Measurements from ENCODE around the gene POM121L2. TPM values are rescaled to one million over a fixed set of nuclear protein-coding genes. Genes with fewer than 3 reads are reported as not detected.
A peak's percentile ranks its signal among the peaks of the same experiment; 100 is the strongest.

The POM121L2 gene
- total and polyA plus RNA-seq, 9 of the 15 experiments (the other 6 are each of a cell fraction or from before 2014, with no cell fraction given) = 0.23 to 0.45 TPM; not detected in 7

DNA sequence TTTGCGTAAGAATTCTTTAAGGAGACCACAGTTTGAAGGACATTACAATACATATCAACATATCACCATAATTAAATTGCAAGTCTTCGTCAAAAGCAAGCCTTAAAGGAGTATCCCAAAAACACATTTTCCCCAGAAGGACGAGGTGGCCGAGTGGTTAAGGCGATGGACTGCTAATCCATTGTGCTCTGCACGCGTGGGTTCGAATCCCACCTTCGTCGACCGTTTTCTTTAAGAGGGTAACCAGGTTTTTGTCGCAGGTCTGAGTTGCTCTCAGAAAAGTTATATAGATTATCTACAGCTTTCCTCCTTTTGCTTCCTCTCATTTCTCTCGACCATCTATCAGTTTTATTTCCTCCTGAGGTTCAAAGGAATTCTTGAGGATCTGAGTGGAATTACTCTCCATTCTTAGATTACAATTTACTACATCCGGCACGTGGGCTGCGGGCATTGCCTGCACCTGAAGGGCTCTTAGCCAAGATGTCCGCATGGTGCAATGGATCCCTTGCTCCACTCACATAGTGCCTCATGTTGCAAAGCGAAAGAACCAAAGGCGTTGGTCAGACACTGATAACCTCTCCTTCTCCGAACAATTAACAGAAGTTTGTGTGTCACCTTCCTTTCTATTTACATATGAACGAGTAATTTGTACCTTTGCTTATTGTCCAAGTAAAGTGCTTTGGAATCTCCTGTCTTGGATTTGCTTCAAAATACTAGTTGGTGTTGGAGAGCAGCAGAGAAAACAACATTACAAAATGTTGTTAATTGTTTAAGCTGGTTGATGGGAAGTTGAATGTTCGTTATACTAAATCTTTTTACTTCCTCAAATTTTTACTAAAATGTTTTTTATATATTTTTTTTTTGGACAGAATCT is 14.0 kb downstream of the POM121L2 start (continued):
- TF ChIP-seq JUN (IDR thresholded peaks at IDR 0.05; ENCODE audit: borderline replicate concordance, low read depth, low read length) = 0 out of 2 replicates have a peak, but pooled peaks have one; percentile 12
- TF ChIP-seq JUN (CRISPR knock-in tag; IDR thresholded peaks at IDR 0.05; ENCODE audit: borderline replicate concordance) = peak; percentile 83; the same call in 1 of the 2 replicates
- no peak for TF ChIP-seq NELFE (IDR thresholded peaks at IDR 0.05; ENCODE audit: insufficient read depth, insufficient read length)
- TF ChIP-seq, protein P1, sequence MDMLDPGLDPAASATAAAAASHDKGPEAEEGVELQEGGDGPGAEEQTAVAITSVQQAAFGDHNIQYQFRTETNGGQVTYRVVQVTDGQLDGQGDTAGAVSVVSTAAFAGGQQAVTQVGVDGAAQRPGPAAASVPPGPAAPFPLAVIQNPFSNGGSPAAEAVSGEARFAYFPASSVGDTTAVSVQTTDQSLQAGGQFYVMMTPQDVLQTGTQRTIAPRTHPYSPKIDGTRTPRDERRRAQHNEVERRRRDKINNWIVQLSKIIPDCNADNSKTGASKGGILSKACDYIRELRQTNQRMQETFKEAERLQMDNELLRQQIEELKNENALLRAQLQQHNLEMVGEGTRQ (CRISPR knock-in tag; IDR thresholded peaks at IDR 0.05) = peak; percentile 75
- no peak for TF ChIP-seq RBM22 (IDR thresholded peaks at IDR 0.05; ENCODE audit: low read depth, low read length, poor library complexity, severe bottlenecking)
- TF ChIP-seq YBX1 (IDR thresholded peaks at IDR 0.05) = no peak
- TF ChIP-seq ZFPM2 (CRISPR knock-in tag; IDR thresholded peaks at IDR 0.05) = no peak
- no peak for TF ChIP-seq NR2C1 (IDR thresholded peaks at IDR 0.05)
- no peak for TF ChIP-seq NR2C1 (tag; IDR thresholded peaks at IDR 0.05)
- TF ChIP-seq ZC3H4 (CRISPR knock-in tag; IDR thresholded peaks at IDR 0.05; ENCODE audit: borderline replicate concordance) = no peak
- no peak for TF ChIP-seq MTF1 (CRISPR knock-in tag; IDR thresholded peaks at IDR 0.05; ENCODE audit: borderline replicate concordance)
- TF ChIP-seq, protein P2, sequence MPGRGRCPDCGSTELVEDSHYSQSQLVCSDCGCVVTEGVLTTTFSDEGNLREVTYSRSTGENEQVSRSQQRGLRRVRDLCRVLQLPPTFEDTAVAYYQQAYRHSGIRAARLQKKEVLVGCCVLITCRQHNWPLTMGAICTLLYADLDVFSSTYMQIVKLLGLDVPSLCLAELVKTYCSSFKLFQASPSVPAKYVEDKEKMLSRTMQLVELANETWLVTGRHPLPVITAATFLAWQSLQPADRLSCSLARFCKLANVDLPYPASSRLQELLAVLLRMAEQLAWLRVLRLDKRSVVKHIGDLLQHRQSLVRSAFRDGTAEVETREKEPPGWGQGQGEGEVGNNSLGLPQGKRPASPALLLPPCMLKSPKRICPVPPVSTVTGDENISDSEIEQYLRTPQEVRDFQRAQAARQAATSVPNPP (IDR thresholded peaks at IDR 0.05; ENCODE audit: borderline replicate concordance, insufficient read depth, insufficient read length) = no peak
- no peak for TF ChIP-seq ZSCAN32 (CRISPR knock-in tag; IDR thresholded peaks at IDR 0.05)
- TF ChIP-seq ZNF347 (CRISPR knock-in tag; IDR thresholded peaks at IDR 0.05; ENCODE audit: low read depth) = no peak
- peak; percentile 63; the same call in 1 of the 2 replicates for TF ChIP-seq ZEB2 (IDR thresholded peaks at IDR 0.05)
- TF ChIP-seq CAMTA2 (CRISPR knock-in tag; conservative IDR thresholded peaks at IDR 0.05) = no peak
- TF ChIP-seq RBM25 (IDR thresholded peaks at IDR 0.05; ENCODE audit: low read depth, low read length, severe bottlenecking) = no peak
- TF ChIP-seq NEUROD1 (IDR thresholded peaks at IDR 0.05; ENCODE audit: borderline replicate concordance, low read depth, low read length, partially characterized antibody) = no peak
- TF ChIP-seq, protein P3, sequence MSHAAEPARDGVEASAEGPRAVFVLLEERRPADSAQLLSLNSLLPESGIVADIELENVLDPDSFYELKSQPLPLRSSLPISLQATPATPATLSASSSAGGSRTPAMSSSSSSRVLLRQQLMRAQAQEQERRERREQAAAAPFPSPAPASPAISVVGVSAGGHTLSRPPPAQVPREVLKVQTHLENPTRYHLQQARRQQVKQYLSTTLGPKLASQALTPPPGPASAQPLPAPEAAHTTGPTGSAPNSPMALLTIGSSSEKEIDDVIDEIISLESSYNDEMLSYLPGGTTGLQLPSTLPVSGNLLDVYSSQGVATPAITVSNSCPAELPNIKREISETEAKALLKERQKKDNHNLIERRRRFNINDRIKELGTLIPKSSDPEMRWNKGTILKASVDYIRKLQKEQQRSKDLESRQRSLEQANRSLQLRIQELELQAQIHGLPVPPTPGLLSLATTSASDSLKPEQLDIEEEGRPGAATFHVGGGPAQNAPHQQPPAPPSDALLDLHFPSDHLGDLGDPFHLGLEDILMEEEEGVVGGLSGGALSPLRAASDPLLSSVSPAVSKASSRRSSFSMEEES (CRISPR knock-in tag; IDR thresholded peaks at IDR 0.05) = no peak
- peak; percentile 62 for TF ChIP-seq SMARCA5 (IDR thresholded peaks at IDR 0.05)
- no peak for TF ChIP-seq EWSR1 (IDR thresholded peaks at IDR 0.05; ENCODE audit: borderline replicate concordance, low read depth, partially characterized antibody)
- TF ChIP-seq KLF1 (tag; IDR thresholded peaks at IDR 0.05) = peak; percentile 24
- peak; percentile 59 to 93 (median 73) for TF ChIP-seq YY1 (IDR thresholded peaks at IDR 0.05; ENCODE audit: borderline replicate concordance in 1 of 3, control insufficient read depth in 1 of 3, extremely low read depth in 1 of 3, insufficient read depth in 3 of 3, insufficient read length in 1 of 3, insufficient replicate concordance in 2 of 3, low read depth in 1 of 3, low read length in 2 of 3)
- peak; percentile 10; the same call in 1 of the 2 replicates for TF ChIP-seq ESRRA (IDR thresholded peaks at IDR 0.05; ENCODE audit: borderline replicate concordance, low read depth)
- no peak for TF ChIP-seq ZNF212 (CRISPR knock-in tag; IDR thresholded peaks at IDR 0.05)
- TF ChIP-seq SMAD2 (IDR thresholded peaks at IDR 0.05; ENCODE audit: low read depth, low read length) = no peak
